Measurements from ENCODE around the gene UIMC1. TPM values are rescaled to one million over a fixed set of nuclear protein-coding genes. Genes with fewer than 3 reads are reported as not detected.
A peak's percentile ranks its signal among the peaks of the same experiment; 100 is the strongest.

The UIMC1 gene
- total and polyA plus RNA-seq, 2 donors from 2014 or later: 16.2 to 37.9 TPM

- peaks cover 2% of the 10 kb centered on the region for H3K27me3 ChIP-seq (ENCODE audit: control insufficient read depth, insufficient read depth, low read length)
- H3K4me1 ChIP-seq (ENCODE audit: control insufficient read depth in 2 of 3, insufficient read depth in 2 of 3, low read depth in 1 of 3, low read length in 3 of 3): no peaks in the 10 kb centered on the region
- intact Hi-C loops (cut with DNase I): no loop called here
- no peak for TF ChIP-seq CTCF (IDR thresholded peaks at IDR 0.05; ENCODE audit: borderline replicate concordance, extremely low read depth, insufficient read depth)
- H3K27ac ChIP-seq (ENCODE audit: low read depth in 2 of 2, low read length in 2 of 2): no peak overlapping the region
- DNase-seq: no peak
- H3K36me3 ChIP-seq (ENCODE audit: control insufficient read depth in 2 of 3, insufficient read depth in 3 of 3, low read length in 3 of 3): no peaks in the 10 kb centered on the region
- no peaks in the 10 kb centered on the region for H3K9me3 ChIP-seq (ENCODE audit: control insufficient read depth in 2 of 3, insufficient read depth in 1 of 3, low read length in 3 of 3)
- no peak overlapping the region for H3K4me3 ChIP-seq (ENCODE audit: low read length in 3 of 3)
- no peak for FAIRE-seq
- H3K9ac ChIP-seq (ENCODE audit: low read length in 3 of 3): no peak overlapping the region
Measured at GRCh38 chr5:176878463-176878862, 128.1 kb downstream of the UIMC1 start.

- peak in 4 of 5 donors; percentile 39 to 66 (median 58) for DNase-seq
- H3K27me3 ChIP-seq (ENCODE audit: control insufficient read depth, insufficient read depth, low read length): peaks cover 2% of the 10 kb centered on the region
- intact Hi-C loops (cut with DNase I): no loop called here
Measured at GRCh38 chr5:176877793-176878331, 128.7 kb downstream of the UIMC1 start.

GRCh38 chr5:176876506-176877431 lies 129.8 kb downstream of the UIMC1 start:
- H3K27me3 ChIP-seq (ENCODE audit: control insufficient read depth, insufficient read depth, low read length): peaks cover 2% of the 10 kb centered on the region
- intact Hi-C loops (cut with DNase I): no loop called here
- H3K9ac ChIP-seq (ENCODE audit: low read length in 3 of 3): no peak overlapping the region
- no peak overlapping the region for H3K27ac ChIP-seq (ENCODE audit: low read depth in 2 of 2, low read length in 2 of 2)
- no peaks in the 10 kb centered on the region for H3K9me3 ChIP-seq (ENCODE audit: control insufficient read depth in 2 of 3, insufficient read depth in 1 of 3, low read length in 3 of 3)
- no peaks in the 10 kb centered on the region for H3K36me3 ChIP-seq (ENCODE audit: control insufficient read depth in 2 of 3, insufficient read depth in 3 of 3, low read length in 3 of 3)
- DNase-seq: peak in 1 of 5 donors; percentile 33
- TF ChIP-seq CTCF (IDR thresholded peaks at IDR 0.05; ENCODE audit: borderline replicate concordance, extremely low read depth, insufficient read depth): no peak
- H3K4me1 ChIP-seq (ENCODE audit: control insufficient read depth in 2 of 3, insufficient read depth in 2 of 3, low read depth in 1 of 3, low read length in 3 of 3): no peaks in the 10 kb centered on the region
- FAIRE-seq: no peak
- H3K4me3 ChIP-seq (ENCODE audit: low read length in 3 of 3): no peak overlapping the region

More at GRCh38 chr5:176877793-176878331, 128.7 kb downstream of the UIMC1 start:
- Histone ChIP-seq H3K9me3 (ENCODE audit: control insufficient read depth in 2 of 3, insufficient read depth in 1 of 3, low read length in 3 of 3) (no peaks in the 10 kb centered on the region), H3K27ac (ENCODE audit: low read depth in 2 of 2, low read length in 2 of 2) (no peak overlapping the region), H3K9ac (ENCODE audit: low read length in 3 of 3) (no peak overlapping the region), H3K36me3 (ENCODE audit: control insufficient read depth in 2 of 3, insufficient read depth in 3 of 3, low read length in 3 of 3) (no peaks in the 10 kb centered on the region), H3K4me3 (ENCODE audit: low read length in 3 of 3) (no peak overlapping the region), H3K4me1 (ENCODE audit: control insufficient read depth in 2 of 3, insufficient read depth in 2 of 3, low read depth in 1 of 3, low read length in 3 of 3) (no peaks in the 10 kb centered on the region)
- no peak for FAIRE-seq
- TF ChIP-seq CTCF (IDR thresholded peaks at IDR 0.05; ENCODE audit: borderline replicate concordance, extremely low read depth, insufficient read depth): no peak
